CD1c-positive myeloid dendritic cell (primary cell): Measurements from ENCODE around the gene ANKZF1.
"Not testable (repeated sequence)": the region's sequence is repeated elsewhere in the genome, so short reads cannot be mapped to it uniquely, and the experiment has no call there.

Experiments used
- DNase-seq: peaks from one replicate; pipeline ENCODE4 v3.0.0-alpha.2; 2016; ENCODE audit errors: extremely low spot score

ANKZF1 gene

GRCh38 chr2:219229305-219230058 is at the start of gene ANKZF1, which contains the start of gene ATG9A:
ANKZF1 (plus strand) TSS chr2:219229806; CDS start chr2:219230258, 452 bp downstream.
ATG9A (minus strand) TSS chr2:219229636; CDS start chr2:219228024, 1,612 bp downstream.
- DNase-seq, result peak; percentile 99

GRCh38 chr2:219180961-219181360 is 48.6 kb upstream of the ANKZF1 start:
- no peak for DNase-seq

GRCh38 chr2:219181531-219181930 is 48.1 kb upstream of the ANKZF1 start:
- DNase-seq, result no peak

GRCh38 chr2:219182331-219183150 is 47.1 kb upstream of the ANKZF1 start:
- peak; percentile 60 for DNase-seq

GRCh38 chr2:219183151-219183772 is 46.3 kb upstream of the ANKZF1 start:
- DNase-seq, result no peak

GRCh38 chr2:219184121-219184520 is 45.5 kb upstream of the ANKZF1 start:
- no peak for DNase-seq

GRCh38 chr2:219186754-219187456 is 42.7 kb upstream of the ANKZF1 start:
- DNase-seq, result no peak

GRCh38 chr2:219197388-219197787 is 32.2 kb upstream of the ANKZF1 start:
- no peak for DNase-seq

GRCh38 chr2:219198974-219199373 is 30.6 kb upstream of the ANKZF1 start:
- no peak for DNase-seq

- no peak for DNase-seq
Measured at GRCh38 chr2:219199470-219200211, 30.0 kb upstream of the ANKZF1 start.

GRCh38 chr2:219200502-219201326 is 28.9 kb upstream of the ANKZF1 start:
- DNase-seq, result not testable (repeated sequence)

- not testable (repeated sequence) for DNase-seq
Measured at GRCh38 chr2:219201331-219201730, 28.3 kb upstream of the ANKZF1 start.

GRCh38 chr2:219204425-219205164 is 25.0 kb upstream of the ANKZF1 start:
- DNase-seq, result no peak

- no peak for DNase-seq
Measured at GRCh38 chr2:219205165-219205538, 24.5 kb upstream of the ANKZF1 start.

- DNase-seq, result no peak
Measured at GRCh38 chr2:219205981-219206327, 23.7 kb upstream of the ANKZF1 start.

GRCh38 chr2:219206328-219207133 is 23.1 kb upstream of the ANKZF1 start, which contains the start of gene ZFAND2B:
ZFAND2B (plus strand) TSS chr2:219206782; CDS start chr2:219206988, 206 bp downstream.
- peak; percentile 98 for DNase-seq

GRCh38 chr2:219207134-219207883 is 22.3 kb upstream of the ANKZF1 start:
- no peak for DNase-seq
